GM12874 (cell line): Measurements from ENCODE around the gene PDE9A.

Experiments
- CTCF ChIP-seq: IDR thresholded peaks from 2 replicates; pipeline ENCODE4 v1.5.1; 2011; ENCODE audit warnings: low read depth, mild to moderate bottlenecking, control low read depth, low read length, moderate library complexity; ENCODE audit not compliant: insufficient read depth

PDE9A gene

GRCh38 chr21:42650441-42651421 is 2.7 kb upstream of the PDE9A start:
- TF ChIP-seq CTCF, result no peak

- TF ChIP-seq CTCF, result no peak
Observed at GRCh38 chr21:42651515-42652401, 1.7 kb upstream of the PDE9A start.

GRCh38 chr21:42652527-42653230 is 742 bp upstream of the PDE9A start:
- 0 out of 2 replicates have a peak, but pooled peaks have one; percentile 7 for TF ChIP-seq CTCF

- TF ChIP-seq CTCF, result no peak
Observed at GRCh38 chr21:42654179-42654912, 925 bp downstream of the PDE9A start.

- TF ChIP-seq CTCF, result no peak
Observed at GRCh38 chr21:42654913-42655795, 1.7 kb downstream of the PDE9A start.

- no peak for TF ChIP-seq CTCF
Observed at GRCh38 chr21:42655796-42656770, 2.7 kb downstream of the PDE9A start.
